T1000 (cell line): ENCODE measurements around the gene CYP4F8.

Source experiments
- DNase-seq: peaks from one replicate; lab custom pipeline; 2025; ENCODE audit warnings: mixed read lengths; lab: John Stamatoyannopoulos, UW

Gene CYP4F8

GRCh38 chr19:15616627-15617270 is 1.7 kb downstream of the CYP4F8 start:
- DNase-seq, result no peak

GRCh38 chr19:15618321-15618720 is 3.3 kb downstream of the CYP4F8 start:
- DNase-seq, result no peak

- no peak for DNase-seq
Measured at GRCh38 chr19:15621801-15622200, 6.8 kb downstream of the CYP4F8 start.

GRCh38 chr19:15622991-15623390 is 8.0 kb downstream of the CYP4F8 start:
- no peak for DNase-seq

- DNase-seq, result no peak
Measured at GRCh38 chr19:15623711-15624318, 8.8 kb downstream of the CYP4F8 start.

- no peak for DNase-seq
Measured at GRCh38 chr19:15628236-15629002, 13.4 kb downstream of the CYP4F8 start.

- DNase-seq, result no peak
Measured at GRCh38 chr19:15629003-15629880, 14.2 kb downstream of the CYP4F8 start.

- DNase-seq, result no peak
Measured at GRCh38 chr19:15631817-15632216, 16.8 kb downstream of the CYP4F8 start.

GRCh38 chr19:15633082-15633835 is 18.2 kb downstream of the CYP4F8 start:
- DNase-seq, result no peak

GRCh38 chr19:15634105-15634504 is 19.1 kb downstream of the CYP4F8 start:
- DNase-seq, result no peak

GRCh38 chr19:15635016-15635805 is 20.2 kb downstream of the CYP4F8 start:
- no peak for DNase-seq

GRCh38 chr19:15636026-15636425 is 21.0 kb downstream of the CYP4F8 start:
- no peak for DNase-seq

GRCh38 chr19:15639596-15639995 is 24.6 kb downstream of the CYP4F8 start:
- no peak for DNase-seq

GRCh38 chr19:15640294-15640903 is 25.4 kb downstream of the CYP4F8 start, which contains the start of gene CYP4F3:
Gene CYP4F3 (plus strand): TSS chr19:15640897. CDS start chr19:15641416, 519 bp downstream.
- DNase-seq, result no peak

GRCh38 chr19:15640904-15641597 is 26.0 kb downstream of the CYP4F8 start:
- DNase-seq, result no peak

GRCh38 chr19:15641901-15642491 is 27.0 kb downstream of the CYP4F8 start:
- no peak for DNase-seq

GRCh38 chr19:15642807-15643206 is 27.8 kb downstream of the CYP4F8 start:
- no peak for DNase-seq

GRCh38 chr19:15643387-15643786 is 28.4 kb downstream of the CYP4F8 start:
- DNase-seq, result no peak
